ENCODE results near the gene ANKRD2.

DNA sequence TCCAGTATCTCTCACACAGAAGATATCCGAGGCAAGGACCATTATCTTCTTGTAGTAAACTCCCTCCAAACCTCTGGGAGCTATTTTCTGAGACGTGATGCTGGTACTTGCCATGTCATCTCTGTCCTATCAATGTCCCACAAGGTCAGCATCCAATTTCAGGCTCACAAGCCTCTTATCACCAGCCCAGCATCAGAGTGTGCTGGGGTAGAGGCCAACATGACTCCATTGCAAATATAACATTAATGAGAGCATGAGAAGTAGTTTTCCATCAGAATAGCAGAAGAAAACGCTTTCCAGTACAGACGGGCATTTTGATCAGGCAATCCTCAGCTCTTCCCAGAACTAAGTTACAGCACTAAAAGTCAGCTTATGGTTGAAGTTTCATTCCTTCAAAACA, 55.2 kb downstream of the ANKRD2 start:
- no peak for TF ChIP-seq POLR2AphosphoS5 (IDR thresholded peaks at IDR 0.05; ENCODE audit: low read depth, low read length)
- TF ChIP-seq POLR2A (IDR thresholded peaks at IDR 0.05; ENCODE audit: low read depth, low read length) = no peak

Data from GM12892 (cell line).